ENCODE measurements around the gene TBC1D2B. TPM values are rescaled to one million over a fixed set of nuclear protein-coding genes. Genes with fewer than 3 reads are reported as not detected.
A peak's percentile ranks its signal among the peaks of the same experiment; 100 is the strongest.

Gene TBC1D2B
- total RNA-seq, 1 experiment from 2014 or later, result 18.3 TPM

DNA sequence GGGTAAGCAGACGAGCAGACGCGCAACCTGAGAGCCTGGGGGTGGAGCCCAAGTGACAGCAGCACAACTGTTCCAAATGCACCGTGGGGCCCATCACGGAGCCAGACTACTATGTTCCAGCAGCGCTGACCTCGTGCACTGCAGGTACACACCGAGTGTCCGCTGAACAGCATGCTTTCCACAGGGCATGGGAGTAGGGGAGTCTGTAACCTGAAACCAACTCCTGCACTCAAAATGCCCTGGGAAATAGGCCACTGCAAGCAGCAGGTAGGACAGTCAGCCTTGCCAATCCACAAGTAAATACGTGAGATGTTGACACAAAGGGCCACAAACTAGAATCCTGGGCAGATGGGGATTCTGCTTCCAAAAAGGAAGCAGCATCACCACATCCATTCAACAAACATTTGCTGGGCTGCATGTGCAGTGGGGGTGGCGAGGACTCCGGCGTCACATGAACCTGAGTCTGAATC, 73.9 kb downstream of the TBC1D2B start:
- CTCF ChIA-PET, result interaction anchor here (1.0 to 4.0 kb wide), 2 partner anchors 95 to 104 kb away, joined by 3 to 33 read pairs; no protein-coding TSS in a partner anchor
- ATAC-seq (no peak), DNase-seq (ENCODE audit: low spot score) (no peak)
- TF ChIP-seq ZNF121 (CRISPR knock-in tag; IDR thresholded peaks at IDR 0.05) (0 out of 2 replicates have a peak, but pooled peaks have one; percentile 35), ZNF317 (CRISPR knock-in tag; IDR thresholded peaks at IDR 0.05; ENCODE audit: borderline replicate concordance, low read depth) (no peak)
- TF ChIP-seq, protein P1, sequence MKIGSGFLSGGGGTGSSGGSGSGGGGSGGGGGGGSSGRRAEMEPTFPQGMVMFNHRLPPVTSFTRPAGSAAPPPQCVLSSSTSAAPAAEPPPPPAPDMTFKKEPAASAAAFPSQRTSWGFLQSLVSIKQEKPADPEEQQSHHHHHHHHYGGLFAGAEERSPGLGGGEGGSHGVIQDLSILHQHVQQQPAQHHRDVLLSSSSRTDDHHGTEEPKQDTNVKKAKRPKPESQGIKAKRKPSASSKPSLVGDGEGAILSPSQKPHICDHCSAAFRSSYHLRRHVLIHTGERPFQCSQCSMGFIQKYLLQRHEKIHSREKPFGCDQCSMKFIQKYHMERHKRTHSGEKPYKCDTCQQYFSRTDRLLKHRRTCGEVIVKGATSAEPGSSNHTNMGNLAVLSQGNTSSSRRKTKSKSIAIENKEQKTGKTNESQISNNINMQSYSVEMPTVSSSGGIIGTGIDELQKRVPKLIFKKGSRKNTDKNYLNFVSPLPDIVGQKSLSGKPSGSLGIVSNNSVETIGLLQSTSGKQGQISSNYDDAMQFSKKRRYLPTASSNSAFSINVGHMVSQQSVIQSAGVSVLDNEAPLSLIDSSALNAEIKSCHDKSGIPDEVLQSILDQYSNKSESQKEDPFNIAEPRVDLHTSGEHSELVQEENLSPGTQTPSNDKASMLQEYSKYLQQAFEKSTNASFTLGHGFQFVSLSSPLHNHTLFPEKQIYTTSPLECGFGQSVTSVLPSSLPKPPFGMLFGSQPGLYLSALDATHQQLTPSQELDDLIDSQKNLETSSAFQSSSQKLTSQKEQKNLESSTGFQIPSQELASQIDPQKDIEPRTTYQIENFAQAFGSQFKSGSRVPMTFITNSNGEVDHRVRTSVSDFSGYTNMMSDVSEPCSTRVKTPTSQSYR (CRISPR knock-in tag; IDR thresholded peaks at IDR 0.05), result no peak
- TF ChIP-seq, protein P2, sequence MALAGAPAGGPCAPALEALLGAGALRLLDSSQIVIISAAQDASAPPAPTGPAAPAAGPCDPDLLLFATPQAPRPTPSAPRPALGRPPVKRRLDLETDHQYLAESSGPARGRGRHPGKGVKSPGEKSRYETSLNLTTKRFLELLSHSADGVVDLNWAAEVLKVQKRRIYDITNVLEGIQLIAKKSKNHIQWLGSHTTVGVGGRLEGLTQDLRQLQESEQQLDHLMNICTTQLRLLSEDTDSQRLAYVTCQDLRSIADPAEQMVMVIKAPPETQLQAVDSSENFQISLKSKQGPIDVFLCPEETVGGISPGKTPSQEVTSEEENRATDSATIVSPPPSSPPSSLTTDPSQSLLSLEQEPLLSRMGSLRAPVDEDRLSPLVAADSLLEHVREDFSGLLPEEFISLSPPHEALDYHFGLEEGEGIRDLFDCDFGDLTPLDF (CRISPR knock-in tag; IDR thresholded peaks at IDR 0.05), result no peak
- POLR2A ChIA-PET, result no interaction called here
- no peak overlapping the region for H3K4me3 Mint-ChIP-seq
- H3K27ac Mint-ChIP-seq, result no peak overlapping the region
- peaks cover 16% of the 10 kb centered on the region for H3K4me1 Mint-ChIP-seq
- H3K9me3 Mint-ChIP-seq, result no peaks in the 10 kb centered on the region
- peaks cover 7% of the 10 kb centered on the region for H3K36me3 Mint-ChIP-seq
- no peaks in the 10 kb centered on the region for H3K27me3 Mint-ChIP-seq (ENCODE audit: low read depth)

DNA sequence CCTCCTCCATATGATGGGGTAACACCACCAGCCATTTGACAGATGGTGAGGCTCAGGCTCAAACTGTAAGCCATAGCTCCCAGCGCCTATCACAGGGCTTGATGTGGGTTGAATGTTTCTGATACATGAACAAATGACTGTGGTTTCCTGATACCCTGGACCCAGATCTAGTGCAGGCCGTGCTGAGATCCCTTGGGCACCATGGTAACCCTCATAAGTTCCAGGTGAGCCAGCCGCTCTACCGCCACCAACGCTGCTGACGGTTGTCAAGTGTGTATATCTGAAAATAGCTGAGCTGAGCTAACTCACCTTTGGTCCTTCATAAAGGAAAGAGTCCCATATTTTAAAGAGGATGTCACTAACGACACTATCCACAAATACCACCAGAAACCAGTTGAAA, 74.5 kb downstream of the TBC1D2B start:
- peaks cover 16% of the 10 kb centered on the region for H3K4me1 Mint-ChIP-seq
- ChIA-PET POLR2A (no interaction called here), CTCF (interaction anchor here (4.0 kb wide), 1 partner anchor 105 kb away, joined by 33 read pairs; no protein-coding TSS in a partner anchor)
- ATAC-seq (no peak), DNase-seq (ENCODE audit: low spot score) (no peak)
- no peak for TF ChIP-seq ZNF317 (CRISPR knock-in tag; IDR thresholded peaks at IDR 0.05; ENCODE audit: borderline replicate concordance, low read depth)
- TF ChIP-seq HMGA2 (CRISPR knock-in tag; IDR thresholded peaks at IDR 0.05), result no peak
- no peak for TF ChIP-seq ELF4 (CRISPR knock-in tag; IDR thresholded peaks at IDR 0.05; ENCODE audit: low read depth)
- TF ChIP-seq SMAD3 (CRISPR knock-in tag; IDR thresholded peaks at IDR 0.05; ENCODE audit: borderline replicate concordance), result no peak
- no peak for TF ChIP-seq TP53 (CRISPR knock-in tag; IDR thresholded peaks at IDR 0.05)
- no peak for TF ChIP-seq TCF7 (CRISPR knock-in tag; IDR thresholded peaks at IDR 0.05; ENCODE audit: low read depth)
- no peak for TF ChIP-seq FOXK1 (CRISPR knock-in tag; IDR thresholded peaks at IDR 0.05)
- TF ChIP-seq, protein P3, sequence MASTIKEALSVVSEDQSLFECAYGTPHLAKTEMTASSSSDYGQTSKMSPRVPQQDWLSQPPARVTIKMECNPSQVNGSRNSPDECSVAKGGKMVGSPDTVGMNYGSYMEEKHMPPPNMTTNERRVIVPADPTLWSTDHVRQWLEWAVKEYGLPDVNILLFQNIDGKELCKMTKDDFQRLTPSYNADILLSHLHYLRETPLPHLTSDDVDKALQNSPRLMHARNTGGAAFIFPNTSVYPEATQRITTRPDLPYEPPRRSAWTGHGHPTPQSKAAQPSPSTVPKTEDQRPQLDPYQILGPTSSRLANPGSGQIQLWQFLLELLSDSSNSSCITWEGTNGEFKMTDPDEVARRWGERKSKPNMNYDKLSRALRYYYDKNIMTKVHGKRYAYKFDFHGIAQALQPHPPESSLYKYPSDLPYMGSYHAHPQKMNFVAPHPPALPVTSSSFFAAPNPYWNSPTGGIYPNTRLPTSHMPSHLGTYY (CRISPR knock-in tag; IDR thresholded peaks at IDR 0.05), result no peak
- TF ChIP-seq ZNF423 (CRISPR knock-in tag; IDR thresholded peaks at IDR 0.05), result no peak
- no peak overlapping the region for H3K4me3 Mint-ChIP-seq
- H3K27me3 Mint-ChIP-seq (ENCODE audit: low read depth), result no peaks in the 10 kb centered on the region
- no peak overlapping the region for H3K27ac Mint-ChIP-seq
- no peaks in the 10 kb centered on the region for H3K9me3 Mint-ChIP-seq
- peaks cover 7% of the 10 kb centered on the region for H3K36me3 Mint-ChIP-seq

DNA sequence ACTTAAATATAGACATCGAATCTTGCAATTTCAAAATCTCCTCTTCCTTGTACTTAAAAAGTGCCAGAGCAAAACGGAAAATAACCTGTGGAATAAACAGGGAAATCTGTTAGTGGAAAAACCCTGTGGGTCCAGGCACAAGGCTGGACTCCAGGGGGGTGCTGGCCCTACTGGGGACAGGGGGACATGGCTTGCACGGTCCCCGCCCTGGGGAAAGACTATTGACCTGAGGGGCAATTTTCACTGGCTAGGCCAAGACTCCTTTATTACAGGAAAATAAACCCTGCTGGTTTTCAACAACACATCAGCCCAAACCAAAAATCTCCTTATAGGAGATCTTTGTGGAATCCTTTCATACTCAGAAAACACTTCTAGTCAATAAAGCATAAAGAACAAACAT, 75.9 kb downstream of the TBC1D2B start:
- POLR2A ChIA-PET, result no interaction called here
- no peak overlapping the region for H3K4me3 Mint-ChIP-seq
- TF ChIP-seq, protein P4, sequence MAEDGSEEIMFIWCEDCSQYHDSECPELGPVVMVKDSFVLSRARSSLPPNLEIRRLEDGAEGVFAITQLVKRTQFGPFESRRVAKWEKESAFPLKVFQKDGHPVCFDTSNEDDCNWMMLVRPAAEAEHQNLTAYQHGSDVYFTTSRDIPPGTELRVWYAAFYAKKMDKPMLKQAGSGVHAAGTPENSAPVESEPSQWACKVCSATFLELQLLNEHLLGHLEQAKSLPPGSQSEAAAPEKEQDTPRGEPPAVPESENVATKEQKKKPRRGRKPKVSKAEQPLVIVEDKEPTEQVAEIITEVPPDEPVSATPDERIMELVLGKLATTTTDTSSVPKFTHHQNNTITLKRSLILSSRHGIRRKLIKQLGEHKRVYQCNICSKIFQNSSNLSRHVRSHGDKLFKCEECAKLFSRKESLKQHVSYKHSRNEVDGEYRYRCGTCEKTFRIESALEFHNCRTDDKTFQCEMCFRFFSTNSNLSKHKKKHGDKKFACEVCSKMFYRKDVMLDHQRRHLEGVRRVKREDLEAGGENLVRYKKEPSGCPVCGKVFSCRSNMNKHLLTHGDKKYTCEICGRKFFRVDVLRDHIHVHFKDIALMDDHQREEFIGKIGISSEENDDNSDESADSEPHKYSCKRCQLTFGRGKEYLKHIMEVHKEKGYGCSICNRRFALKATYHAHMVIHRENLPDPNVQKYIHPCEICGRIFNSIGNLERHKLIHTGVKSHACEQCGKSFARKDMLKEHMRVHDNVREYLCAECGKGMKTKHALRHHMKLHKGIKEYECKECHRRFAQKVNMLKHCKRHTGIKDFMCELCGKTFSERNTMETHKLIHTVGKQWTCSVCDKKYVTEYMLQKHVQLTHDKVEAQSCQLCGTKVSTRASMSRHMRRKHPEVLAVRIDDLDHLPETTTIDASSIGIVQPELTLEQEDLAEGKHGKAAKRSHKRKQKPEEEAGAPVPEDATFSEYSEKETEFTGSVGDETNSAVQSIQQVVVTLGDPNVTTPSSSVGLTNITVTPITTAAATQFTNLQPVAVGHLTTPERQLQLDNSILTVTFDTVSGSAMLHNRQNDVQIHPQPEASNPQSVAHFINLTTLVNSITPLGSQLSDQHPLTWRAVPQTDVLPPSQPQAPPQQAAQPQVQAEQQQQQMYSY (CRISPR knock-in tag; IDR thresholded peaks at IDR 0.05), result no peak
- no peak for TF ChIP-seq OVOL2 (CRISPR knock-in tag; IDR thresholded peaks at IDR 0.05; ENCODE audit: borderline replicate concordance)
- no peak for TF ChIP-seq NR1H2 (CRISPR knock-in tag; IDR thresholded peaks at IDR 0.05)
- TF ChIP-seq SP1 (CRISPR knock-in tag; conservative IDR thresholded peaks at IDR 0.05), result no peak
- TF ChIP-seq, protein P5, sequence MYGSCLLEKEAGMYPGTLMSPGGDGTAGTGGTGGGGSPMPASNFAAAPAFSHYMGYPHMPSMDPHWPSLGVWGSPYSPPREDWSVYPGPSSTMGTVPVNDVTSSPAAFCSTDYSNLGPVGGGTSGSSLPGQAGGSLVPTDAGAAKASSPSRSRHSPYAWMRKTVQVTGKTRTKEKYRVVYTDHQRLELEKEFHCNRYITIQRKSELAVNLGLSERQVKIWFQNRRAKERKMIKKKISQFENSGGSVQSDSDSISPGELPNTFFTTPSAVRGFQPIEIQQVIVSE (CRISPR knock-in tag; IDR thresholded peaks at IDR 0.05; ENCODE audit: borderline replicate concordance), result no peak
- no peak for TF ChIP-seq ZNF317 (CRISPR knock-in tag; IDR thresholded peaks at IDR 0.05; ENCODE audit: borderline replicate concordance, low read depth)
- TF ChIP-seq, protein P6, sequence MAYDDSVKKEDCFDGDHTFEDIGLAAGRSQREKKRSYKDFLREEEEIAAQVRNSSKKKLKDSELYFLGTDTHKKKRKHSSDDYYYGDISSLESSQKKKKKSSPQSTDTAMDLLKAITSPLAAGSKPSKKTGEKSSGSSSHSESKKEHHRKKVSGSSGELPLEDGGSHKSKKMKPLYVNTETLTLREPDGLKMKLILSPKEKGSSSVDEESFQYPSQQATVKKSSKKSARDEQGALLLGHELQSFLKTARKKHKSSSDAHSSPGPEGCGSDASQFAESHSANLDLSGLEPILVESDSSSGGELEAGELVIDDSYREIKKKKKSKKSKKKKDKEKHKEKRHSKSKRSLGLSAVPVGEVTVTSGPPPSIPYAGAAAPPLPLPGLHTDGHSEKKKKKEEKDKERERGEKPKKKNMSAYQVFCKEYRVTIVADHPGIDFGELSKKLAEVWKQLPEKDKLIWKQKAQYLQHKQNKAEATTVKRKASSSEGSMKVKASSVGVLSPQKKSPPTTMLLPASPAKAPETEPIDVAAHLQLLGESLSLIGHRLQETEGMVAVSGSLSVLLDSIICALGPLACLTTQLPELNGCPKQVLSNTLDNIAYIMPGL (CRISPR knock-in tag; IDR thresholded peaks at IDR 0.05), result no peak
- TF ChIP-seq, protein P7, sequence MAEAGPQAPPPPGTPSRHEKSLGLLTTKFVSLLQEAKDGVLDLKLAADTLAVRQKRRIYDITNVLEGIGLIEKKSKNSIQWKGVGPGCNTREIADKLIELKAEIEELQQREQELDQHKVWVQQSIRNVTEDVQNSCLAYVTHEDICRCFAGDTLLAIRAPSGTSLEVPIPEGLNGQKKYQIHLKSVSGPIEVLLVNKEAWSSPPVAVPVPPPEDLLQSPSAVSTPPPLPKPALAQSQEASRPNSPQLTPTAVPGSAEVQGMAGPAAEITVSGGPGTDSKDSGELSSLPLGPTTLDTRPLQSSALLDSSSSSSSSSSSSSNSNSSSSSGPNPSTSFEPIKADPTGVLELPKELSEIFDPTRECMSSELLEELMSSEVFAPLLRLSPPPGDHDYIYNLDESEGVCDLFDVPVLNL (CRISPR knock-in tag; IDR thresholded peaks at IDR 0.05; ENCODE audit: borderline replicate concordance, low read depth), result no peak

More for the DNA sequence above, 75.9 kb downstream of the TBC1D2B start:
- H3K27ac Mint-ChIP-seq, result no peak overlapping the region
- ATAC-seq (no peak), DNase-seq (ENCODE audit: low spot score) (no peak)
- peaks cover 7% of the 10 kb centered on the region for H3K36me3 Mint-ChIP-seq
- no peaks in the 10 kb centered on the region for H3K27me3 Mint-ChIP-seq (ENCODE audit: low read depth)
- H3K4me1 Mint-ChIP-seq, result peaks cover 16% of the 10 kb centered on the region
- no peaks in the 10 kb centered on the region for H3K9me3 Mint-ChIP-seq
- CTCF ChIA-PET, result interaction anchor here (4.0 kb wide), 1 partner anchor 106 kb away, joined by 33 read pairs; no protein-coding TSS in a partner anchor

Measured in WTC11 (cell line).